Measurements from ENCODE around the gene IRGM.

DNA sequence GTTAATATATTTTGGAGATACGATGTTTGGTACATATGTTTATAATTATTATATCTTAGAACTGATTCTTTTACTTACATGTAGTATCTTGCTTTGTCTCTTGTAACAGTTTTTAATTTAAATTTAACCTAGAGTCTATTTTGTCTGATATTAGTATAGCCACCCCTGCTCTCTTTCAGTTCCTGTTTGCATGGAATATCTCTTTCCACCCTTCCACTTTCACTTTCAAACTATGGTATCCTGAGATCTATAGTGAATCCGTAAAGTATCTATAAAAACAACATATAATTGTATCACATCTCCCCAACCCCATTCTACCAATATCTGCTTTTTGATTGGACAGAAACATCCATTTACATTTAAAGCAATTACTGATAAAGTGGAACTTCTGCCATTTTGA, 7.2 kb downstream of the IRGM start:
- TF ChIP-seq, protein P1, sequence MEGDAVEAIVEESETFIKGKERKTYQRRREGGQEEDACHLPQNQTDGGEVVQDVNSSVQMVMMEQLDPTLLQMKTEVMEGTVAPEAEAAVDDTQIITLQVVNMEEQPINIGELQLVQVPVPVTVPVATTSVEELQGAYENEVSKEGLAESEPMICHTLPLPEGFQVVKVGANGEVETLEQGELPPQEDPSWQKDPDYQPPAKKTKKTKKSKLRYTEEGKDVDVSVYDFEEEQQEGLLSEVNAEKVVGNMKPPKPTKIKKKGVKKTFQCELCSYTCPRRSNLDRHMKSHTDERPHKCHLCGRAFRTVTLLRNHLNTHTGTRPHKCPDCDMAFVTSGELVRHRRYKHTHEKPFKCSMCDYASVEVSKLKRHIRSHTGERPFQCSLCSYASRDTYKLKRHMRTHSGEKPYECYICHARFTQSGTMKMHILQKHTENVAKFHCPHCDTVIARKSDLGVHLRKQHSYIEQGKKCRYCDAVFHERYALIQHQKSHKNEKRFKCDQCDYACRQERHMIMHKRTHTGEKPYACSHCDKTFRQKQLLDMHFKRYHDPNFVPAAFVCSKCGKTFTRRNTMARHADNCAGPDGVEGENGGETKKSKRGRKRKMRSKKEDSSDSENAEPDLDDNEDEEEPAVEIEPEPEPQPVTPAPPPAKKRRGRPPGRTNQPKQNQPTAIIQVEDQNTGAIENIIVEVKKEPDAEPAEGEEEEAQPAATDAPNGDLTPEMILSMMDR (IDR thresholded peaks at IDR 0.05; ENCODE audit: control extremely low read depth in 1 of 3, insufficient read depth in 1 of 3, low read depth in 1 of 3, low read length in 3 of 3): no peak
- TF ChIP-seq BACH1 (IDR thresholded peaks at IDR 0.05; ENCODE audit: low read length): no peak
- no peak for TF ChIP-seq ZNF274 (IDR thresholded peaks at IDR 0.05; ENCODE audit: borderline replicate concordance, extremely low read depth, low read length)
- TF ChIP-seq POLR2A (IDR thresholded peaks at IDR 0.05; ENCODE audit: control extremely low read depth in 1 of 2, low read depth in 2 of 2, low read length in 2 of 2): no peak
- no peak for TF ChIP-seq HDAC2 (IDR thresholded peaks at IDR 0.05; ENCODE audit: borderline replicate concordance in 1 of 2, low read depth in 2 of 2, low read length in 2 of 2)
- TF ChIP-seq CEBPB (IDR thresholded peaks at IDR 0.05; ENCODE audit: low read depth, low read length): no peak
- TF ChIP-seq YY1 (IDR thresholded peaks at IDR 0.05; ENCODE audit: low read depth, low read length): no peak
- TF ChIP-seq EP300 (IDR thresholded peaks at IDR 0.05; ENCODE audit: borderline replicate concordance in 1 of 2, low read depth in 2 of 2, low read length in 2 of 2): no peak
- TF ChIP-seq PHF8 (conservative IDR thresholded peaks at IDR 0.05; ENCODE audit: low read depth, low read length): no peak
- no peak for TF ChIP-seq EZH2 (IDR thresholded peaks at IDR 0.05; ENCODE audit: low read depth, low read length, severe bottlenecking)
- TF ChIP-seq JUND (IDR thresholded peaks at IDR 0.05; ENCODE audit: low read length): no peak
- TF ChIP-seq NANOG (IDR thresholded peaks at IDR 0.05; ENCODE audit: insufficient read depth, low read depth, low read length, poor library complexity, severe bottlenecking): no peak
- TF ChIP-seq SUZ12 (IDR thresholded peaks at IDR 0.05; ENCODE audit: low read length): no peak

All from H1 (cell line).